ENCODE measurements around the gene CFAP65.

- TF ChIP-seq CTCF (conservative IDR thresholded peaks at IDR 0.05; ENCODE audit: low read depth, low read length) (no peak), NFE2L2 (IDR thresholded peaks at IDR 0.05; ENCODE audit: low read depth, low read length) (no peak), POLR2A (IDR thresholded peaks at IDR 0.05; ENCODE audit: low read depth, low read length) (no peak), MAFK (IDR thresholded peaks at IDR 0.05; ENCODE audit: low read depth, low read length) (no peak), SMC3 (IDR thresholded peaks at IDR 0.05; ENCODE audit: low read depth, low read length) (no peak), RCOR1 (IDR thresholded peaks at IDR 0.05; ENCODE audit: insufficient replicate concordance, low read length) (no peak), CEBPB (IDR thresholded peaks at IDR 0.05; ENCODE audit: low read depth, low read length) (no peak), RFX5 (IDR thresholded peaks at IDR 0.05; ENCODE audit: low read depth, low read length) (no peak), MAZ (IDR thresholded peaks at IDR 0.05; ENCODE audit: borderline replicate concordance, low read depth, low read length) (no peak)
- TF ChIP-seq, protein P1, sequence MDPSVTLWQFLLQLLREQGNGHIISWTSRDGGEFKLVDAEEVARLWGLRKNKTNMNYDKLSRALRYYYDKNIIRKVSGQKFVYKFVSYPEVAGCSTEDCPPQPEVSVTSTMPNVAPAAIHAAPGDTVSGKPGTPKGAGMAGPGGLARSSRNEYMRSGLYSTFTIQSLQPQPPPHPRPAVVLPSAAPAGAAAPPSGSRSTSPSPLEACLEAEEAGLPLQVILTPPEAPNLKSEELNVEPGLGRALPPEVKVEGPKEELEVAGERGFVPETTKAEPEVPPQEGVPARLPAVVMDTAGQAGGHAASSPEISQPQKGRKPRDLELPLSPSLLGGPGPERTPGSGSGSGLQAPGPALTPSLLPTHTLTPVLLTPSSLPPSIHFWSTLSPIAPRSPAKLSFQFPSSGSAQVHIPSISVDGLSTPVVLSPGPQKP (IDR thresholded peaks at IDR 0.05; ENCODE audit: borderline replicate concordance, low read depth, low read length), result no peak
Observed at GRCh38 chr2:218981881-218982585, 59.3 kb downstream of the CFAP65 start.

Data from IMR-90 (cell line).